Natural killer cell treated with Interleukin-12 subunit alpha and Interleukin-12 subunit beta and Interleukin-15 and Interleukin-18, amount 100 ng/mL, for 72 hours (primary cell): Measurements from ENCODE around the gene RUSC2. TPM values are rescaled to one million over a fixed set of nuclear protein-coding genes. Genes with fewer than 3 reads are reported as not detected.
"Not testable (repeated sequence)": the region's sequence is repeated elsewhere in the genome, so short reads cannot be mapped to it uniquely, and the experiment has no call there.

ENCODE experiments used
- ATAC-seq, 2 donors: fragments of 150-1000 bp; cut with Tn5 transposase in 1 of 2; sonication (Bioruptor Pico), chemical (Tn5 transposase) in 1 of 2; 2 replicates each; pipeline ENCODE4 v1.10.0; 2021
- DNase-seq: peaks from one replicate; pipeline ENCODE4 v3.0.0; 2022; ENCODE audit warnings: low spot score
- H3K27ac Mint-ChIP-seq, 2 donors: 1 replicate in 1 of 2; 2 replicates in 1 of 2; pipeline ENCODE4 v1.8.0; 2022; ENCODE audit warnings: mixed read lengths in 2 of 2, mild to moderate bottlenecking in 1 of 2, moderate library complexity in 1 of 2
- H3K27me3 Mint-ChIP-seq, 2 donors: 1 replicate in 1 of 2; 2 replicates in 1 of 2; pipeline ENCODE4 v1.8.0; 2022; ENCODE audit warnings: mixed read lengths in 2 of 2
- H3K36me3 Mint-ChIP-seq: one replicate; pipeline ENCODE4 v1.8.0; 2022; ENCODE audit warnings: mixed read lengths
- H3K4me1 Mint-ChIP-seq, 2 donors: 1 replicate in 1 of 2; 2 replicates in 1 of 2; pipeline ENCODE4 v1.8.0; 2022; ENCODE audit warnings: low read depth in 2 of 2, mixed read lengths in 2 of 2, mild to moderate bottlenecking in 1 of 2
- H3K4me3 Mint-ChIP-seq: one replicate; pipeline ENCODE4 v1.8.0; 2022; ENCODE audit warnings: mixed read lengths
- H3K9me3 Mint-ChIP-seq: 2 replicates; pipeline ENCODE4 v1.8.0; 2022; ENCODE audit warnings: mixed read lengths
- total RNA-seq, 2 donors: library from RNA; stranded (reverse); gene quantifications; one replicate each; pipeline ENCODE4 v1.2.3, GENCODE V29; 2022

RUSC2 gene
- total RNA-seq, 2 donors from 2014 or later: 5.6 to 8.3 TPM

GRCh38 chr9:35521708-35522107 is 31.8 kb downstream of the RUSC2 start:
- no peak for ATAC-seq

GRCh38 chr9:35522187-35522586 is 32.3 kb downstream of the RUSC2 start:
- Mint-ChIP-seq H3K4me3 (no peak overlapping the region), H3K4me1 (peaks cover 12 to 13% of the 10 kb centered on the region in 2 donors), H3K36me3 (no peaks in the 10 kb centered on the region), H3K27ac (peak overlapping the region in 1 of 2 donors; percentile 27), H3K9me3 (no peaks in the 10 kb centered on the region), H3K27me3 (no peaks in the 10 kb centered on the region)
- ATAC-seq (no peak), DNase-seq (no peak)

More at GRCh38 chr9:35521708-35522107, 31.8 kb downstream of the RUSC2 start:
- H3K4me3 Mint-ChIP-seq: no peak overlapping the region
- H3K27me3 Mint-ChIP-seq: no peaks in the 10 kb centered on the region
- H3K4me1 Mint-ChIP-seq: peaks cover 8% of the 10 kb centered on the region in 2 donors
- H3K27ac Mint-ChIP-seq: peak overlapping the region in 1 of 2 donors; percentile 27
- no peaks in the 10 kb centered on the region for H3K36me3 Mint-ChIP-seq
- no peak for DNase-seq
- H3K9me3 Mint-ChIP-seq: no peaks in the 10 kb centered on the region

- no peak overlapping the region for H3K4me3 Mint-ChIP-seq
- no peaks in the 10 kb centered on the region for H3K36me3 Mint-ChIP-seq
- H3K9me3 Mint-ChIP-seq: no peaks in the 10 kb centered on the region
- H3K4me1 Mint-ChIP-seq: peaks cover 12 to 13% of the 10 kb centered on the region in 2 donors
- ATAC-seq (no peak), DNase-seq (no peak)
- no peak overlapping the region for H3K27ac Mint-ChIP-seq
- no peaks in the 10 kb centered on the region for H3K27me3 Mint-ChIP-seq
Observed at GRCh38 chr9:35522700-35523099, 32.8 kb downstream of the RUSC2 start.

- not testable (repeated sequence) for H3K9me3 Mint-ChIP-seq, H3K4me3 Mint-ChIP-seq, H3K36me3 Mint-ChIP-seq, H3K27me3 Mint-ChIP-seq, H3K27ac Mint-ChIP-seq, DNase-seq, ATAC-seq
- H3K4me1 Mint-ChIP-seq: peaks cover 12 to 13% of the 10 kb centered on the region in 2 donors
Observed at GRCh38 chr9:35523556-35523955, 33.6 kb downstream of the RUSC2 start.

- Mint-ChIP-seq H3K4me1 (peaks cover 12 to 16% of the 10 kb centered on the region in 2 donors), H3K9me3 (no peaks in the 10 kb centered on the region), H3K36me3 (no peaks in the 10 kb centered on the region), H3K27me3 (no peaks in the 10 kb centered on the region), H3K27ac (peak overlapping the region; percentile 31 to 52), H3K4me3 (no peak overlapping the region)
- ATAC-seq (no peak), DNase-seq (no peak)
Observed at GRCh38 chr9:35526087-35526801, 36.3 kb downstream of the RUSC2 start.

GRCh38 chr9:35529161-35529823 is 39.4 kb downstream of the RUSC2 start:
- H3K36me3 Mint-ChIP-seq: no peaks in the 10 kb centered on the region
- no peak for DNase-seq
- no peak overlapping the region for H3K27ac Mint-ChIP-seq
- peaks cover 20 to 29% of the 10 kb centered on the region in 2 donors for H3K4me1 Mint-ChIP-seq
- H3K27me3 Mint-ChIP-seq: no peaks in the 10 kb centered on the region
- no peaks in the 10 kb centered on the region for H3K9me3 Mint-ChIP-seq
- no peak overlapping the region for H3K4me3 Mint-ChIP-seq
- ATAC-seq: no peak

GRCh38 chr9:35533398-35533797 is 43.5 kb downstream of the RUSC2 start:
- no peaks in the 10 kb centered on the region for H3K36me3 Mint-ChIP-seq
- H3K9me3 Mint-ChIP-seq: no peaks in the 10 kb centered on the region
- H3K27me3 Mint-ChIP-seq: peaks cover 2 to 16% of the 10 kb centered on the region in 2 donors
- DNase-seq (no peak), ATAC-seq (no peak)
- no peak overlapping the region for H3K27ac Mint-ChIP-seq
- H3K4me3 Mint-ChIP-seq: no peak overlapping the region
- peaks cover 8 to 20% of the 10 kb centered on the region in 2 donors for H3K4me1 Mint-ChIP-seq

GRCh38 chr9:35534921-35535320 is 45.0 kb downstream of the RUSC2 start:
- DNase-seq, H3K27ac Mint-ChIP-seq, H3K36me3 Mint-ChIP-seq, H3K9me3 Mint-ChIP-seq, H3K4me3 Mint-ChIP-seq, ATAC-seq: not testable (repeated sequence)
- Mint-ChIP-seq H3K27me3 (peaks cover 2 to 16% of the 10 kb centered on the region in 2 donors), H3K4me1 (peaks cover 11 to 20% of the 10 kb centered on the region in 2 donors)

- Mint-ChIP-seq H3K27me3 (peaks cover 2 to 16% of the 10 kb centered on the region in 2 donors), H3K36me3 (no peaks in the 10 kb centered on the region), H3K9me3 (no peaks in the 10 kb centered on the region), H3K4me1 (peaks cover 3 to 8% of the 10 kb centered on the region in 2 donors), H3K27ac (no peak overlapping the region), H3K4me3 (no peak overlapping the region)
- DNase-seq (no peak), ATAC-seq (no peak)
Observed at GRCh38 chr9:35537913-35538312, 48.0 kb downstream of the RUSC2 start.

GRCh38 chr9:35538361-35539234 is 48.7 kb downstream of the RUSC2 start:
- ATAC-seq (no peak), DNase-seq (no peak)
- peaks cover 3 to 6% of the 10 kb centered on the region in 2 donors for H3K4me1 Mint-ChIP-seq
- no peak overlapping the region for H3K27ac Mint-ChIP-seq
- H3K27me3 Mint-ChIP-seq: peaks cover 2 to 16% of the 10 kb centered on the region in 2 donors
- no peaks in the 10 kb centered on the region for H3K36me3 Mint-ChIP-seq
- H3K9me3 Mint-ChIP-seq: no peaks in the 10 kb centered on the region
- H3K4me3 Mint-ChIP-seq: no peak overlapping the region

Other genes starting within 250 kb of the RUSC2 start
- gene TESK1, start 115.2 kb downstream of the RUSC2 start, total RNA-seq: 10 to 100 TPM; 41.4 to 43.3 TPM
- gene CD72, start 128.3 kb downstream of the RUSC2 start, total RNA-seq: 1 to 10 TPM; 7.0 to 8.8 TPM
- 1 to 10 TPM; 3.5 to 7.1 TPM for gene SIT1, start 160.8 kb downstream of the RUSC2 start, total RNA-seq
- 1,000 to 10,000 TPM; 3,856 to 4,437 TPM for gene RMRP, start 167.9 kb downstream of the RUSC2 start, total RNA-seq
- 10 to 100 TPM; 12.0 to 21.5 TPM for gene CCDC107, start 168.2 kb downstream of the RUSC2 start, total RNA-seq
- gene ARHGEF39, start 175.1 kb downstream of the RUSC2 start, total RNA-seq: 10 to 100 TPM in 1 of 2 donors, 1 to 10 TPM in 1; 4.6 to 14.2 TPM
- gene CA9, start 183.8 kb downstream of the RUSC2 start, total RNA-seq: not detected
- gene TPM2, start 199.8 kb downstream of the RUSC2 start, total RNA-seq: 1 to 10 TPM; 1.4 to 5.9 TPM
- gene TLN1, start 242.1 kb downstream of the RUSC2 start, total RNA-seq: 100 to 1,000 TPM; 490 to 539 TPM
- gene CREB3, start 242.6 kb downstream of the RUSC2 start, total RNA-seq: 10 to 100 TPM; 29.4 to 35.7 TPM